HUDEP-2 (cell line): Measurements from ENCODE around the gene OBSCN.
A peak's percentile ranks its signal among the peaks of the same experiment; 100 is the strongest.

Source experiments
- DNase-seq, 76 experiments: peaks; one replicate each; lab custom pipeline; 2025; ENCODE audit not compliant: unreplicated experiment in 76 of 76; lab: John Stamatoyannopoulos, UW

OBSCN gene

GRCh38 chr1:228408869-228409805 is 201.3 kb downstream of the OBSCN start:
- DNase-seq = no peak

GRCh38 chr1:228410015-228410414 is 202.2 kb downstream of the OBSCN start:
- no peak for DNase-seq

GRCh38 chr1:228410671-228411070 is 202.8 kb downstream of the OBSCN start:
- no peak for DNase-seq

- no peak for DNase-seq
Measured at GRCh38 chr1:228411121-228411520, 203.3 kb downstream of the OBSCN start.

- no peak for DNase-seq
Measured at GRCh38 chr1:228411548-228412430, 203.9 kb downstream of the OBSCN start.

GRCh38 chr1:228413241-228414010 is 205.6 kb downstream of the OBSCN start:
- no peak for DNase-seq

- DNase-seq = no peak
Measured at GRCh38 chr1:228414511-228415211, 206.8 kb downstream of the OBSCN start.

GRCh38 chr1:228415221-228415620 is 207.4 kb downstream of the OBSCN start:
- no peak for DNase-seq

- no peak for DNase-seq
Measured at GRCh38 chr1:228415853-228416216, 208.0 kb downstream of the OBSCN start.

- DNase-seq = no peak
Measured at GRCh38 chr1:228416217-228416933, 208.5 kb downstream of the OBSCN start, which contains the start of gene TRIM17. TRIM17 (minus strand) TSS chr1:228416861; CDS start chr1:228415072, 1,789 bp downstream.

- no peak for DNase-seq
Measured at GRCh38 chr1:228417061-228417460, 209.2 kb downstream of the OBSCN start.

- peak in 2 of 76 experiments; percentile 18 to 22 for DNase-seq
Measured at GRCh38 chr1:228417483-228418203, 209.8 kb downstream of the OBSCN start.

- peak in 12 of 76 experiments; percentile 4 to 42 (median 24) for DNase-seq
Measured at GRCh38 chr1:228420968-228421826, 213.4 kb downstream of the OBSCN start.

GRCh38 chr1:228423404-228424053 is 215.7 kb downstream of the OBSCN start:
- DNase-seq = no peak

GRCh38 chr1:228424685-228425660 is 217.1 kb downstream of the OBSCN start:
- no peak for DNase-seq

GRCh38 chr1:228426518-228427175 is 218.8 kb downstream of the OBSCN start:
- DNase-seq = no peak
